Inferior parietal cortex (tissue), 1 donor: Measurements from ENCODE around the gene KAZN.

Source experiments
- DNase-seq: peaks from one replicate; pipeline ENCODE4 v3.0.0-alpha.2; 2016; ENCODE audit errors: extremely low spot score

The KAZN gene

GRCh38 chr1:15155888-15156741 lies 557.6 kb downstream of the KAZN start:
- no peak for DNase-seq

GRCh38 chr1:15156807-15157380 lies 558.4 kb downstream of the KAZN start:
- no peak for DNase-seq

- no peak for DNase-seq
Observed at GRCh38 chr1:15157524-15158399, 559.3 kb downstream of the KAZN start.

DNA sequence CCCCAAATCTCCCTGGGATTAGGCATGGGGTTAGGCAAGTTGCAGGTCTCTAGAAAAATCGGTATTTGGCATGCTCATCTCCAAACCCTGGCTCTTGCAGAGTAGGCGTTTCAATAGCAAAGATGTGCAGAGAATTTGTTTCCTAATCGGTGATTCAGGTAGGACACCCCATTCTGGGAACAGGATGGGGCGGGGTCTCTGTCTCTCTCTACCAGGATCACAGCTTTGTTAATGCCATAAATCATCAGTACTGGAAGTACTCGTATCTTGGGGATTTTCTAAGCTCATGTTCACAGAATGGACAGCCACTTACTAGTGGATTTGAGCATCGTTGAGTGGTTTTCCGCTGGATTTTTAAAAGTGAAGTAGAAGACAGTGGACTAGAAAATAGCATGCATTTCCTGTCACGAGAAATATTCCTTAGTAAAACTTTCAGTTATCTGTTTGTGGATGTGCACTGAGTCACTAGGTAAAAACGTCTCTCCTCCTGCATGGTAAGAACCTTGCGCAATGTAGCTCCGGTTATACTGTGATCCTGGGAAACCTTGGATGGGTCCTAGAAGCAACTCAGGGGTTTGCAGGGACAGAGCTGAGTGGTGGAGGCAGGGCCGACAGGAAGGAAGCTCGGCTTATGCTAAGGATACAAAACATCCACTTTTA lies 560.2 kb downstream of the KAZN start:
- no peak for DNase-seq

DNA sequence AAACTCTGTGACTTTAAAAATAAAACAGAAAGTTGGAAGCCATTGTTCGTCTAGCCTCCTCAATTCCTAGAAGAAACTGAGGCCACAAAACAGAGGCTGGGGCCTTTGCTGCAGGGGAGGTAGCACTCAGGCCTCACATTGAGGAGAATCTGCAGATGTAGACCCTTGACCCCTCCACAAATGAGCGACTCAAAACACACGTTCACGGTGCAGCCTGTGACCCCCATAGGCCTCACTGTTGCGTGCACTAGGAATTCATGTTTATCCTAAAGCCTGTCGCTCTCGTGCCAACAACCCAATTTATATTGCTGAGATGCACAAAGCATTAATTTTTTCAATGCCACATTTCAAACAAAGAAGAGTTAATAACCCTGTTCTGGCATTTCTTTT lies 560.7 kb downstream of the KAZN start:
- no peak for DNase-seq

GRCh38 chr1:15160626-15161025 lies 562.1 kb downstream of the KAZN start:
- no peak for DNase-seq

- DNase-seq, result no peak
Observed at GRCh38 chr1:15167386-15167785, 568.9 kb downstream of the KAZN start.
